ENCODE data around the gene ASTN2.

DNA sequence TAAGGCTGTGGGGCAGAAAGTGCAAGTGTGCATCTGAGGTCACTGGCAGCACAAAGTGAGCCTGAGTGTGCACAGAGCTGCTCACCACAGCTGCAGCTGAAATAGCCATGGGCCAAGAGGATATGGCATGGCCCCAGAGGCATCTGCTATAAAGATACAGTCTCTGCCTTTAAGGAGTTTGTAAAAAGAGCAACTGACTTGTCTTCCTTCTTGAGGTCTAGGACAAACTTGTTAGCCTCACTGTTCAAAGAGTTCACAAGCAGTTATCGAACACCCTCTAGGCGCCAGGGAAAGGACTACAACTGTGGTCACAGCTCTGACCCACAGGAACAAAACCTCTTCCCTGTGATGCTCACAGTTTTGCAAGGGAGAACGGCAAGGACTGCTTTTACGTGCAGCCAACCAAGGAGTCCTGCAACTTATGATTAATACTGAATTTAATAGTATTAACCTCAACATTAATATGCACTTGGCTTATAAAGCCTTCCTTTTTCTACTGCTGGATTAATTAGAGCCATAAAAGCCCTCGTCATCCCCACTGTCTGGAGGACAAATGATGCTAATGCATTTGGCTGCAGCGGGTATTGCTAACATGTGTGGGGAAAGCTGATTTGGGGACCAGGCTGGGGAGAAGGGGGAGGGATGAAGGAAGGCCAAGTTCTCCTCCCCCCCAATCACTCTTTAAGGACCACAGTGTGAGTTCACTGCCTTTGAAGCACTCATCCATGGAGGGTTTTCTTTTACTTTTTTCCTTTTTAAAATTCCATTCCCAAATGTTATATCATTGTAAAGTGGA is 917.6 kb downstream of the ASTN2 start:
- TF ChIP-seq, protein P1, sequence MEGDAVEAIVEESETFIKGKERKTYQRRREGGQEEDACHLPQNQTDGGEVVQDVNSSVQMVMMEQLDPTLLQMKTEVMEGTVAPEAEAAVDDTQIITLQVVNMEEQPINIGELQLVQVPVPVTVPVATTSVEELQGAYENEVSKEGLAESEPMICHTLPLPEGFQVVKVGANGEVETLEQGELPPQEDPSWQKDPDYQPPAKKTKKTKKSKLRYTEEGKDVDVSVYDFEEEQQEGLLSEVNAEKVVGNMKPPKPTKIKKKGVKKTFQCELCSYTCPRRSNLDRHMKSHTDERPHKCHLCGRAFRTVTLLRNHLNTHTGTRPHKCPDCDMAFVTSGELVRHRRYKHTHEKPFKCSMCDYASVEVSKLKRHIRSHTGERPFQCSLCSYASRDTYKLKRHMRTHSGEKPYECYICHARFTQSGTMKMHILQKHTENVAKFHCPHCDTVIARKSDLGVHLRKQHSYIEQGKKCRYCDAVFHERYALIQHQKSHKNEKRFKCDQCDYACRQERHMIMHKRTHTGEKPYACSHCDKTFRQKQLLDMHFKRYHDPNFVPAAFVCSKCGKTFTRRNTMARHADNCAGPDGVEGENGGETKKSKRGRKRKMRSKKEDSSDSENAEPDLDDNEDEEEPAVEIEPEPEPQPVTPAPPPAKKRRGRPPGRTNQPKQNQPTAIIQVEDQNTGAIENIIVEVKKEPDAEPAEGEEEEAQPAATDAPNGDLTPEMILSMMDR (IDR thresholded peaks at IDR 0.05; ENCODE audit: poor library complexity, severe bottlenecking): no peak
- TF ChIP-seq EP300 (conservative IDR thresholded peaks at IDR 0.05; ENCODE audit: poor library complexity, severe bottlenecking): no peak
